CD4-positive, alpha-beta T cell treated with Interleukin-6 for 4 hours (primary cell): ENCODE measurements around the gene IRF2.

Experiments
- DNase-seq: peaks from one replicate; pipeline ENCODE4 v3.0.0-alpha.2; 2020; ENCODE audit warnings: mixed read lengths

IRF2 gene

DNA sequence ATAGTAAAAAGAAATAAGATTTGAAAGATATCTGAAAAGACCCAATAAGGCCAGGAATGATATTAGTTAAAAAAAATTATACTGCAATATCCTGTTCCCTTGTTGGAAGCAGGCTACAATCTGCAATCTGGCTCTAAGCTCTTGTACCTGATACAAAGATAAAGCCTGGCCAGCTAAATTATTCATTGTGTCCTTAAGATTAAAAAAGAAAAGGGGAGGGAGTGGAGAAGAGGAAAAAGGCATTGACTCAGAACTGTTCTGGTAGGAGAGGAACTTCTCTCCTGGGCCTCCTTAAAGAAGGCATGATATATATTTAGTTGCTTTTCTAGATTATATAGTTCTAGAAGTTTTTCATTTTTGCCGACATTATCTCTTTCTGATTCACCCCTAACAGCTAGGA lies 46.7 kb downstream of the IRF2 start:
- no peak for DNase-seq

DNA sequence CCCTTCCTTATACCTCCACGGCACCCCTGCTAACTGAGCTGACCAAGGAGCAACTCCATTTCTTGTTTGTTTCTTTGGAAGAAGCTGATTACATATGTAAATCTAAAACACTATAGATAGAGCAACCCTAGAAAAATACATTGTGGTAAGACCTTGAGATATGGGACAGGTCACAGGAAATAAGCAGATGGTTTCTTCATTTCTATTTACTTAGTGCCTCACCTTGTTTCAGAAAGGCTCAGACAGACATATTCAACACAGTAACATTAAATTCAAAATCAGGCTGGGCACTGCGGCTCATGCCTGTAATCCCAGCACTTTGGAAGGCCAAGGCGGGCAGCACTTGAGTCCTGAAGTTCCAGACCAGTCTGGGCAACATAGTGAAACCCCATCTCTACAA lies 47.3 kb downstream of the IRF2 start:
- DNase-seq, result no peak

DNA sequence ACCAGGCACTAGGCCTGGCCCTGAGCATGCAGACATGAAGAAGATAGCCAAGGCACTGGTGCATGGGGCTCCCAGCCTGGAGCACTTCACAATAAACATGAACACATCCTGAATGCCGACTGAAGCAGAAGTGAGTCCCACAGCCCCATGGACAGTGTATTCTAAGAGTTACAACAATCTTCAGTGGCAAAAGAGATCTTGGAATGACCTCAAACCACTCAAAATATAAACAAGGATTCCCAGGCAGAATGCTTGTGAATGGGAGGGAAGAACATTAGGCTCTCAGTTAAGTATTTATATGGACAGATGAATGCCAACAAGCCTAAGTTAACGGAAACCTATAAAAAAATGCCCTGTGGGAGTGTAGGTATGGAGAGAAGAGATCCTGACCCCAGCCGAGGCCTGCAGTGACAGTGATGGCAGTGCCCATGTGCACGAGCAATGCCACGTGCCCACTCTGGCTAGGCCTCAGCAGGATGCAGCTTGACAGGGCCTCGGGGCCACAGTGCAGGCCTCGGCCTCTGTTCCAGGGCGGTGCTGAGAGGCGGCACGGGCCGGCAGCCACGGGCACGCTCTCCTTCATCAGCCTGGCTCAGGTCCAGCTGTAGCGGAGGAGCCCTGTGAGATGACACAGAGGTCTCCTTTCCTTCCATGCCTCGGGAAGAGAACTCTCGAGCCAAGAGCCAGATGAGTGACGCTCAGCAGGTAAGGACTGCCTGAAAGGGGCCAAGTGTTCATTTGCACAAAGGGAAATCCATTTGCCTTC lies 49.2 kb downstream of the IRF2 start:
- DNase-seq, result no peak

DNA sequence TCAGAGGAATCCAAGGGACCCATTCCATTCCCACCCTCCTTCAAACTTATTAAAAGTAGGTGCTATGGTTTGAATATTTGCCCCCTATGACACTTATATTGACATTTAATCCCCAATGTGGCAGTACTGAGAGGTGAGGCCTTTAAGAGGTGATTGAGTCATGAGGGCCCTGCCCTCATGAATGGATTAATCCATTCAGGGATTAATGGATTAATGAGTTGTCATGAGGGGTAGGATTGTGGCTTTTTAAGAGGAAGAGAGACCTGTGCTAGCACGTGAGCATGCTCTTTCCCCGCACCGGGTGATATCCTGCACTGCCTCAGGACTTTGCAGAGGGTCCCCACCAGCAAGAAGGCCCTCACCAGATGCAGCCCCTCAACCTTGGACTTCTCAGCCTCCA lies 50.1 kb downstream of the IRF2 start:
- no peak for DNase-seq

DNA sequence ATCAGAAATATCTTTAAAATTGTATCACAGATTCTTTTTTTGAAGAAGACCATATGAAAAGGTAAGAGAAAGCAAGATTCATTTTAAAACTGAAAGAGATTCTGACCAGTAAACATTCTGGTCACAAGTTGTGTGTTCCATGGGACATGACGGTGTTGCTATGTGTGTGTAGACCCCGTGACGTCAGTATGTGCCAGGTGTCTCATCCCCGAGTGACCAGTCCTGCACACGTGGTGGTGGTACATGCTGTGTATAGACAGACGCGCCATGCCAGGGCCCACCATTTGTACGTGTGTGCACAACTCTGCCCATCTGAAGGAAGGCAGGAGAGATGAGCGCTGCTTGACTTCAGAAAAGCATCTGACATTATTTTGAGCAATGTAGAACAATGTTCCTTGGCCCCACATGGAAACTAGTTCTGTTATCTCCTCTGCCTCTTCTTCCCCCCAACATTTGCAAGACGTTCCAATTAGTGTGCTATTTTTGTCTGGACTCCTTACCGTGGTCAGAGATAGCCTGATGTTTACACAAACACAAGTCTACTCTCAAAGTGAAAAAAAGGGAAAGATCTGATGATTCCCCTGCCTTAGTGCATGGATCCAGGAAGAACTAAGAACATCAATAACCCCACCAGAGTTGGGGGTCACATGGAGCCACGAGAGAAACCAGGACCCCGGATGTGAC lies 51.2 kb downstream of the IRF2 start:
- DNase-seq, result no peak

DNA sequence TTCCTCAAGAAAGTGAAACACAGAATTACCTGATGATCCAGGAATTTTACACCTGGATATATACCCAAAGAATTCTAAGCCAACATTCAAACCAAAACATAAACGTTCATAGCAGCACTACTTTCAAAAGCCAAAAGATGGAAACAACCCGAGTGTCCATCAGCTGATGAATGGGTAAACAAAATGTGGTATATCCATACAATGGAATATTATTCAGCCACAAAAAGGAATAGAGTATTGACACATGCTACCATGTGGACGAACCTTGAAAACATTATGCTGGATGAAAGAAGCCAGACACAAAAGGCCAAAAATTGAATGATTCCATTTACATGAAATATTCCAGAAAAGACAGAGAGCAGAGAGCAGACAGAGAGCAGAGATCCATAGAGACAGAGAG lies 52.0 kb downstream of the IRF2 start:
- no peak for DNase-seq

DNA sequence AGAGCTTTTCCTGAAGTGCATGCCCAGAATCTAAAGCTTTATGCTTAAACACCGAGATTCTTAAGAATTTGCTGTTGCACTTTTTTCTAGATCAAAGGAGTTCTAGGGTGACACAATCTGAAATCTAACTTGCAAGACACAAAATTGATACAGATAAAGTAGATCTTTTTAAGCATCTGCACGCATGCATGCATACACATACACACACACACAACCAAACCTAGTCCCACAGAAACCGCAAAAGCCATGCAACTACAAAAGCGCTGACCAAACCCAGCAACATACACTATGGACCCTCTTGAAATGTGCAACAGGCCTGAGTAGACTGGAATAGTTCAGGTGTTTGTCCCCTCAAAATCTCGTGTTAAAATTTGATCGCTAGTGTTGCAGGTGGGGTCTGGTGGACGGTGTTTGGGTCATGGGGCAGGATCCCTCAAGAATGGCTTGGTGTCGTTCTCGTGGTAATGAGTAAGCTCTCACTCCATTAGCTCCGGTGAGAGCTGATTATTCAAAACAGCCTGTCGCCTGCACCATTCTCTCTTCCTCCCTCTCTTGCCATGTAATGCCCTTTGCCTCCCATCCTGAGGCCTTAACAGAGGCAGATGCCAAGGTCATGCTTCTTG lies 52.7 kb downstream of the IRF2 start:
- DNase-seq, result no peak

DNA sequence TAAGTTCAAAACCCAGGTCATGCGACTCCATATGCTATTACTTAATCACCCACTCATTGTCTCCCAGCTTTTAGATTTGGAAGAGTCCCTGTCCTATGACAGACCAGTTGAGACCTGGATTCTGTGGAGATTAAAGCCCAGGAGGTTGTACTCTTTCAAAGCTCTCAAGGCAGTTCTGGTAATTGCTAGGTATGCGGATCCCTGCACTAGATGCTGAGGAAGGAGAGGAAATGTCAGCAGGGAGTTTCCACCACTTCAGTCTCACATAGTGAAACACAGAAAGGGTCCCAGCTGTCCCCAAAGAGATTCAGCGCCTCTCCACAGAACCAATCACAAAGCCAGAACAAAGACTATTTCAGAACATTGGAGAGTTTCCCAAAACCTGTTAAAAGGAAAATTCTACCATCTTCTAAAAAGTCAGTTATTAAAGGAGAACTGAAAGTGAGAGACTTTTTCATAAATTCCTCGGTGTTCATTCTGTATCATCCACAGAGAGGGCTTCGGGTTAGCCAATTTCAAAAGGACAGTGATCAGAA lies 53.4 kb downstream of the IRF2 start:
- no peak for DNase-seq

DNA sequence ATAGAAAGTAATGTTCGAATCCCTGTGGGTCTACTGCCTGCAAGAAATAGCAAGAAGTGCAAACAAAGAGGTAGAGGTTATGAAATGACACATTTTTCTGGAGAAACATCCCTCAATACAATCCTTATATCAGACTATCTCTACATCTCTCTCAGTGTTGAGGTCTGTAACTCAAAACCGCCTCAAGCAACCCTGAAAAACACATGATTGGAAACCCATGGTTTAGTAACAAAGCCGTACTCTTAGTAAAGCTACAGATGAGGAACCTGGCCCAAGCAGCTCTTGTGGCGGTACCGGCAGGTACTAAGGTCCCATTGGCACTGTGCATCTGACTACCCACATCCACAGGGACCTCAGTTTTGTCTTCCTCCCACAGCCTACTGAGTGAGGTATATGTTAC lies 53.9 kb downstream of the IRF2 start:
- DNase-seq, result peak; percentile 22

DNA sequence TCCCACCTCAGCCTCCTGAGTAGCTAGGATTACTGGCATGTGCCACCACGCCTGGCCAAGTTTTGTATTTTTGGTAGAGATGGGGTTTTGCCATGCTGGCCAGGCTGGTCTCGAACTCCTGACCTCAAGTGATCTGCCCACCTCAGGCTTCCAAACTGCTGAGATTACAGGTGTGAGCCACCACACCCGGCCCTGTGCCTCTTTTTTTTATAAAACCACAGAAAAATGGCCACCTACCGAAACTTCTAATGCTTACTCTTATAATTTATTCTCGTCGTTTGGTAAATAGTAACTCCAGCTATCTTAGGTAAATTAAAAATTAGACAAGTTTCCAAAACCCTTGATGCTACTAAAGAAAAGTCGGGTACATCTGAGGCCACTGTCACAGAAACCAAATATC lies 54.4 kb downstream of the IRF2 start:
- no peak for DNase-seq

DNA sequence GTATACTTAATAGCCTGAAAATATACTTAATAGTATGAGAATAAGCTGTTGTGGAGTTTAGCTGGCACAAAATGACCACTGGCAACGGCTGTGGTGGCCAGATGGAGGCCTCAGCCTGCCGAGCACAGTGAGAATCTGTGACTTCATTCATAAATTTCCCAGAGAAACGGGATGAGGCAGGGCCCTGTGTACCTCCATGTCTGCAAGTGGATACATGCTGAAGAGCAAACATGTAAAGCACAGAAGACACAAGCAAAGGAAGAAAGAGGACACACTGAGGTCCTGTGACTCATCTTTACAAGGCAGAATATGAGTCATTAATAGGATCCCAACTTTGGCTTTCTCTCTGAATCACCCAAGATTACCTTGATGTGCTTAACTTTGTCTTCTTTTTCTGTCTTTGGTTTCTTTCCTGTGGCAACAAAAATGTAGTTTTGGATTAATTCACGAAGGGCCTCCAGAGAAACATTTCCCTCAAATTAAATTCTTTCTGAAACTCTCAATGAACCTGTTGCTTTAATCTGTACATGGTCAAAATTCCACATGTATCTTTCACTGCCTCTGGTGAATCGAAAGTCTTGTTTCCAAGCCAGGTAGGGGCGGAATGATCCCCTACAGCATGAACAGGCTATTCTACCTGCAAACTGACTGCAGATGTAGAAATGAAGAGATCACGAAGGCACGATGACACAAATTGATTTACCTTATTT lies 56.4 kb downstream of the IRF2 start:
- peak; percentile 25 for DNase-seq

DNA sequence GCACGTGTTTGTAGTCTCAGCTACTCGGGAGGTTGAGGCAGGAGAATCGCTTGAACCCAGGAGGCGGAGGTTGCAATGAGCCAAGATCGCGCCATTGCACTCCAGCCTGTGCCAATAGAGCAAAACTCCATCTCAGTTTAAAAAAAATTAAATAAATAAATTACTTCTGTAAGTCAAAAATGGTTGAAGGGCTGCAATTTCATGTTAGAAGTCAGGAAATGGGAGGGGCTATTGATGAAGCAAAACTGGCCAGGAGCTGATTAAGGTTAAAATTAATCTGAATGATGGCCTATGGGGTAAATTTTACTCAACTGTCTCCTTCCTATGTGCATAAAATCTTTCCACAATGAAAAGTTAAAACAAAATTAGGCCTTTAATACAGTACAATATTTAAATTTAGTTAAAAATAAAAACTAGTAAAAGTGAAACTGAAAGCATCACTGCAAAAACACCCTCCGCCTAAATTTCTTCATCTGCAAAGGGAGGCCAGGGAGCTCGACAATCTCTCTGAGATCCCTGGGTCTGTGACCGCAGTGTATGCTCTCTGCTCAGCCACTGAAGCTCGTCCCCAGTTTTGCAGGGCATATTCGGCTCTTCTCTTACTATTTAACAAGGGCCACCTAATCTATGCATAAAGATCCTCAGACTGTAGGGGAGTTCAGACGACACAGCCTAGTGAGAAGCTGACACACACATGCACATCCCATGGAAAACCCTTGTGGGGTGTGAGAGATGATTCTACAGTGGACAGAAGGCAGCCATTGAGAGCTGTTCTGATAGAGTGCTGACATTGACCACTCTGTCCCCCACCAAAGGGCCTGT lies 57.2 kb downstream of the IRF2 start:
- DNase-seq, result peak; percentile 63

DNA sequence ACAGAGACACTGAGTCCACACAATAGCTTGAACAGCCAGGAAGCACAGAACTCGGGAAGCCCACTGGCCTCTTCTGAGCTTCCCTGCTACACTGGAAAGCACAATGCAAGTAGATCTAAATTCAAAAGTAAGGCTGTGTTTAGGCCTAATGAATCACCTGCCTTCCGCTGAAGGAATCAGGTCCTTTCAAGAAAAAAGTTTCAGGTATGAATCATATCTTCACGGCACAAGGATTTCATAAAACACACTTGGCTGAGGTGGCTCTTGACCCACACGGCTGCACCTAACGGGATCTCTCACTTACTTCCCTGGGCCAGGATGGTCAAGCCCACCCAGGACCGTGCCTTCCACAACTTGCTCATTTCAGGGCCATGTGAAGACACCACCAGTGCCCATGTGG lies 59.3 kb downstream of the IRF2 start:
- DNase-seq, result no peak

DNA sequence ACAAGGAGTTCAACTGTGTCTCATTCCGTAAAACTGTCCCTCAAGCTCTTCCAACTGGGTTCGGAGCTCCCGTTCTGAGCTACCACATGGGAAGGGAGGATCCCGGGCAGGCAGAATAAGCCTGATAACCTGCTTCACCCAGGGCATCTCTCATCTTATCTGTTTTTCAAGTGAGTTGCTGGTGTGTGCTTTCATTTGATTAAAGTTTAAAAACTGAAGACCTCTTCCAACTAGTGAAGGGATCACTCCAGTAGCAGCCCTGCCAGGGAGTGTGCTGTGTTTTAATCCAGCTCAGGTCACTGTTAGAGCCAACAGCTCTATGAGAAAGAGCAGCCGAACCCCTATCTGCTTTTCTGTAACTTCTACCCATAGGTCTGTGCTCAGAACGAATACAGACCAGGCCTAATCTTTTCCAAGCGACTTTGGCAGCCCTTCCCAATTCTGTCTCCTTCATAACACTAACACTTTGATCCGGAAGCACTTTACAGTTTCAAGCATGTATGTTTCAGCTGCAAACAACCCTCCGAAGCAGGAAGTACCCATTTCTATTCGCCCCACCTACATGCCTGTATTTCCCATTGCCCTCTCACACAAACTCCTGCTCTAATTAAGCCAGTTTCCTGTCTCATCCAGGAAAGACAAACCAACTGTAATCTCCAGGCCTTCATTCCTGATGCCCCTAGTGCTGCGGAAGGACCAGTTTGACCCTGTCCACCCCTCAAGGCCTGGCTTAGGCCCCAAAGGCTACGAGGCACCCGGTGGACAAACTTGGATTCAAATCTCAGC lies 60.9 kb downstream of the IRF2 start:
- no peak for DNase-seq

DNA sequence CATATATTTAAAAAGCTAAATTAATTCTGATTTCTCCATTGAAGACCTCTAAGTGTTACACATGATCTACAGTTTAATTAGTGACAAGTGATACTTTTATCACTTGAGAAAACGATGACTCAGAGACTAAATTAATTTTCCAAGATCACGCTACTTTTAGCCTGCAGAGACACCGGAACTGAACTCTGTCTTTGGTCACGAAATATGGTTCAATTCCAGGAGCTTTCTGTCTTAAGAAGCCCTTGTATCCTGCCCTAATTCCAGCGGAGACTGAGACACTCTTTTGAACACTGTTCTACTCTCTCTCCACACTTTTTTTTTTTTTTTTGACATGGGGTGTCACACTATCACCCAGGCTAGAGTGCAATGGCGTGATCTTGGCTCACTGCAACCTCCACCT lies 63.6 kb downstream of the IRF2 start:
- DNase-seq, result no peak

DNA sequence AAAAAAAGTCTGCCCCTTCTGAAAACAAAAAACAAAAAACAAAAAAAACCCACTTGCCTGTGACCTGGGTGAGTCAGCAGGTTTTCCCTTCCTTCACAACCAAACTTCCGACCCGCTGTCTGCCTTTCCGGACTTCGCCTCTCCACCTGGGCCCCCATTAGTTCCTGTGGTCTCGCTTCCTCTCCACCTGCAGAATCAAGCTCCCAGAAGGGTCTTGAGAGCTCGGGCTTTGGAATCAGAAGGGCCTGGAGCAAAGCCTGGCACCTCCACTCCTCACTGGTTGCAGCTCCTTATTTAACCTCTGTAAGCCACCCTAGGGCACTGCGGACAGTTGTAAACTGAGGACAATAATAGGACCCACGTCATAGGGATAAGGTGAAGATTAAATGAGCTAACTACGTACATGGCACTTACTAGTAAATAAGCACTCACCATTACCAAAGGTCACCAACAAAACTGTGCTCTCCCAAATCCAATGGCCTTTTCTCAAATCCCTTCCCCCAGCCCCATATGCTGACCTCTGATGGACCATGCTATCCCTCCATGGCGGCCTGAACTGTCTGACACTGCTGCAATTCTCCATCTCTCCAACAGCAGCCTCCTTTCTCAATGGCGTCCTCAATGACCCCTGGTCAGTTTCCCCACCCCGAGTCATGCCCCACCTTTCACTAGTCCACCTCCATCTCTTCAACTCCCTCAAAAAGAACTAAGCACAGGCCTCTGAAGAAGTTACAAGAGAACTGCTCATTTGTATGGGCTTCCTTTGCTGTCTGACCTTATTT lies 64.2 kb downstream of the IRF2 start:
- DNase-seq, result peak; percentile 63

DNA sequence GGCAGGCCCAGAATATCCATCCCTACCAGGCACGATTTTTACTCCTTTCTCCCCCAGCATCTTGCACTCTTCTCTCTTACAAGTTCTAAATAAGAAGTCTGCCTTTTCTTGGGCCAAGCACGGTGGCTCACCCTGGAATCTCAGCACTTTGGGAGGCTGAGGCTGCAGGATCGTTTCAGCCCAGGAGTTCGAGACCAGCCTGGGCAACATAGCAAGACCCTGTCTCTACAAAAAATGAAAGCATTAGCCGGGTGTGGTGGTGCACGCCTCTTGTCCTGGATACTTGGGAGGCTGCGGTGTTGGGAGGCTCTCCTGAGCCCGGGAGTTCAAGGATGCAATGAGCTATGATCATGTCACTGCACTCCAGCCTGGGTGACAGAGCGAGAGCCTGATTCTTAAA lies 64.8 kb downstream of the IRF2 start:
- DNase-seq, result no peak

DNA sequence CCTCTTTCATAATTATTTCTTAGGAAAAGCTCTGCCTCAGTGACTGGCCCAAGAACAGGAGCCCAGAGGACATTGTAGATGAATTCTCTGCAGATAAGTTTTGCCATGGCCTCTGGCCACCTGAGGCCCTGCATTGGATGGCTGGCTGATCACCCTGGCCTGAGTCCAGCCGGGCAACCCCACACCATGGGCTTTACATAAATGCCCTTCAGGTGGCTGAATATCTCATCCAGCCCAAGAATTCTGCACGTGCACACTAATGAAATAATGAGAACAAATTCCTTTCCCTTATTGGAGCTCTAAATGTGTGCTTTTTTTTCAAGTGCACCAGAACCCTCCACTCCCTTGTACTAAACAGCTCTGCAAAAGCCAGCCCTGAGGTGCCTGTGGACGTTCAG lies 65.7 kb downstream of the IRF2 start:
- no peak for DNase-seq

DNA sequence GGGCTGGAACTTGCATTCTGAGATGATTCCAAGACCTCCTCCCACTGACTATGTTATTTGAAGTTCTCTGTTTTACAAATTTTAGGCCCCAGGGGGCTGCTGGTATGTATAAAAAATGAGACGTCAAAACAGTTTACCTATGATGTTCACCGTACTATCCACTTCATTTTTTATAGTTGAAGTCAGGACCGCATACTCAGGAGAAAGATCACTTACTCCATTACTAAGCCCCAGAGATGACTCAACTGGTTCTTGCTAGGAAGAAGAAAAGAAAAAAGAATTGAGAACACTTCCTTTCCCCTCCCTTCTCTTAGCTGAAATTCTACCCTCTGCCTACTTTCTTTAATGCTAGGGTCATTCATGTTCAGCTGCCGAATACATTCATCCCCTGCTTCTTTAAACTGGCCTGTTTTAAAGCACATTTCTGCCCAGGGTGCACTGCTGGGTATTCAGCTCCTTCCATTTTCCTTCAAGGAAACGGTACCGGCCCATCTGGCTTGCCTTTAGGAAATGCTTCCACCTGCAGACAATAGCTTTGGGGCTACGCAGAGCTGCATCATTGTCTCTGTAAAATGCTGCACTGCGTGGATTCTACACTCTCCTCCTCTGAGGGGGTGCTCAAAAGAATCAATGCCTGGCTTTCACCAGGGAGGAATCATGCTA lies 66.2 kb downstream of the IRF2 start:
- DNase-seq, result no peak

DNA sequence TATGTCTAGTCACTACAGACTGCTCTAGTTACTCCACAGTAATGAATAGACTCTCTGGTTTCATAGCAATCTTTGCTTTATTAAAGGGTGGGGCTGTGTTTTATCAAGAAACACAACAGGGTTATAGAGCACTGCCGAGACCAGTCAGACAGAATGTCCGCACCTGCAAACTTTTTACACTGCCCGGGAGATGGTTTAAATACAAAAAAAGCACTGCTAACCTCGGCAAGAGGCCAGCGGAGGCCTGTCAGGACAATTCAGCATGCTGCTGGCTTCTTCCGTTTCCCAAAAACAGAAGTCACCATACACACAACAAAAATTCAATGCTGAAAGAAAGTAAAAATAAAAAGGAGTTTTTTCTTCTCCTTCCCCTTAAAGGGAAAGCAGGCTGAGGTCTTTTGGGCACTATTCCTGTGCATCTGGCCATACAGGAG lies 67.4 kb downstream of the IRF2 start:
- DNase-seq, result no peak
